CD4-positive, alpha-beta T cell treated with Interleukin-15 for 1 hour (primary cell): ENCODE data around the gene BRCA1.
"Not testable (repeated sequence)": the region's sequence is repeated elsewhere in the genome, so short reads cannot be mapped to it uniquely, and the experiment has no call there.

ENCODE experiments used
- DNase-seq: peaks from one replicate; pipeline ENCODE4 v3.0.0-alpha.2; 2020

The BRCA1 gene

GRCh38 chr17:43125133-43125966, at the start of gene BRCA1:
Gene BRCA1, minus strand, starts transcription at chr17:43125364. Its CDS starts 1,268 bp downstream, at chr17:43124096.
- DNase-seq: peak; percentile 97

DNA sequence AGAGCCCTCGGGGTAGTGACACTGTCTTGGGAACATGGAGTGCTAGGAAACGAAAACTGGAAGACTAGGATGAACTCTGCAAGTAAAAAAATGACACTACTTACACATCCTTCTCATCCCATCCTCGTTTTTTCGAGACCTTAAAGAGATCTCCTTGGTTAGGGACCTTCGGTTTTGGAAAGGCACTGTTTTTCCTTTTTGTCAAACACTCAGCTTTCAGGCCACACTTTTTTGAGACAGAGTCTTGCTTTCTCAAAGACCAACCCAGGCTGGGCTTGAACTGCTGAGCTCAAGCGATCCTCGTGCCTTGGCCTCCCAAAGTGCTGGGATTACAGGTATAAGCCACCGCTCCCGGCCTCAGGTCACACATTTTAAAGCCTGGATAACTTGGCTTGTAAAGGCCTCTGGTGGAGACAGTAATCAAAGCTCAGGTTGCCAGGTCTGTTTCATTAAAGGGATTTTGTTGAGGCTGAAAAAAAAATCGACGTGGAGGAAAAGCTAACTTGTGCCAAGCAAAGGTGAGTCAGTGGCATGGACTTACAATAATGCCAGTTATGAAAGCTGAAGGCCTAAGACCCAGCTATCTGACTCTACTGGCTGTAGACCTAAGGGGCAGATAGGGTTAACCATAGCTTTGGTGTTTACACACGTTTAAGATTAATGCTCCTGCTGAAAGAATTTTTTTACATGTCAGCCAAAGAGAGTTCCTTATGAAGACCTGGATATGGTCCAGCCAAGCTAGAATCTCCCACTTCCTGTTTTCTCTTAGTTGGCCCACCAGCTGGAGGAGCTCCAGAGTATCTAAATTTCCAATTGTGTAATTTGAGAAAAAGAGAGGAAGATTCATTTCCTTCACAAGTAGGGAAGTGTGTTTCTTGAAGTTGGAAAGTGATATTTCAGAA, 46.7 kb upstream of the BRCA1 start:
- peak; percentile 22 for DNase-seq

DNA sequence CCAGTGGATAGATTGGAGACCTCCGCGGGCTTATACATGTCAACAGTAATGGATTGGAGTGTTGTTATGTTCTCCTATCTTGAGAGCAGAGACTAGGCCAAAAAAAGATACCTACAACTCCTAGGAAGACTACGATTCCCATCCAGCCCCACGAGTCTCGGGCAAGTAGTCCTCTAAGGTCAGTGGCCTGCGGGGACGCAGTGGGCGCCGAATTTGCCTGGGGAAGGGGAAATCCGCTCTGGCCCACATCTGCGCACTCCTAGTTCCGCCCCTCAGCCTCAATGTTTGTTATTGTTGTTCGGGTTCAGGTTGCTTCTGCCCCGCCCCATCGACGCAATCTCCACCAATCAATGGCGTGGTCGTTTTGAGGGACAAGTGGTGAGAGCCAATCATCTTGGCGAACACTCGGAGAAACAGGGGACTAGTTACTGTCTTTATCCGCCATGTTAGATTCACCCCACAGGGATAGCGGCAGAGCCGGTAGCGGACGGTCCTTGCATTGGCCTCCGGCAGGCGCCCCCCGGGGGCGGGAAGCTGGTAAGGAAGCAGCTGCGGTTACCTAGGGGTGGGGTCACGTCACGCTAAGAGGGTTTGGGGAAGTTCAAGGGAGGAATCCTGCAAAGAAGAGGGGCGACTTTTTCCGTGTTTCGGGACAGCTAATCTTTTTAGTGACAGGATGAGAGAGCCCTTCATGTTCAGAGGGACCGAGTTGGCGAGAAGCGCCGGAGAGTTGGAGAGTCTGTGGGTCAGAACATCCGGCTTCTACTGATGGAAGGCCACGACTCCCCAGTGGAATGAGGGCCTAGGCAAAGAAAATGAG, 45.8 kb upstream of the BRCA1 start, which contains the start of gene NBR1:
TSS of gene NBR1 (plus strand) at position 449 of the 820 bp plus-strand sequence. CDS start 4,586 bp downstream, outside the sequence.
- DNase-seq: peak; percentile 98

DNA sequence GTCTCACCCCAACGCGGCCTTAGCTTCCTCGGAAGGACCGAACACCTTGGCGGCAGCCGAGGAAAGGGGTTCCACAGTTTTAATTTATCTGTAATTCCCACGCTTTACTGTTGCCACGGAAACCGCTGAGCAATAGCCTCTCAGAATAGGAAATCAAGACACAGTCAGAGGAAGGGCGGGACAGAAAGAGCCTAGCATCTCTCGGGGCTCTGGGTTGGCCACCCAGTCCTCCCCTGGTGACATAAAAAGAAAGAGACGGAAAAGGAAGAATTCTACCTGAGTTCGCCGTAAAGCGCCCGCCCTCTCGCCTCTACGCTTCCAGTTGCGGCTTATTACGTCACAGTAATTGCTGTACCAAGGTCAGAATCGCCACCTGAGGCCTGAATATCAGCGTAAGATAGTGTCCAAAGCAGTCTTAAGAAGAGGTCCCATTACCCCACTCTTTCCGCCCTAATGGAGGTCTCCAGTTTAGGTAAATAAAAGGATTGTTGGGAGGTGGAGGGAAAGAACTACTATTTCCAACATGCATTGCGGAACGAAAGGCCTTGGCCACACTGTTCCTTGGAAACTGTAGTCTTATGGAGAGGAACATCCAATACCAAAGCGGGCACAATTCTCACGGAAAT, 45.1 kb upstream of the BRCA1 start:
- peak; percentile 95 for DNase-seq

- DNase-seq: no peak
Measured at GRCh38 chr17:43169561-43170139, 44.5 kb upstream of the BRCA1 start.

DNA sequence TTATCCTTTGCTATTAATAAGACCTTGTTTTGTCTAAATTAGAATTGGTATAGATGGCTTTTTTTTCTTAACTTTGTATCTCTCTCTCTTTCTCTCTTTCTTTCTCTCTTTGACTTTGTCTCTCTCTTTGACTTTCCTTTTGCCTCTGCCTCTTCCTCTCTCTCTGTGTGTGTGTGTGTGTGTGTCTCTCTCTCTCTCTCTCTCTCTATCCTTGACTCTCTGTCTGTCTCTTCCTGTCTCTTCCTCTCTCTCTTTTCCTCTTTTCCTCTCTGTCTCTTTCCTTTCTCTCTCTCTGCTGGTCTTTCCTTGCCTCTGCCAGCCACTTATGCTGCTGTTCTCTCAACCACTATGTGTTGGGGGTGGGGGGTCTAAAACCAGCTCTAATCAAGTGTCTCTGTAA, 40.8 kb upstream of the BRCA1 start:
- not testable (repeated sequence) for DNase-seq

- not testable (repeated sequence) for DNase-seq
Measured at GRCh38 chr17:43159957-43160356, 34.8 kb upstream of the BRCA1 start.

DNA sequence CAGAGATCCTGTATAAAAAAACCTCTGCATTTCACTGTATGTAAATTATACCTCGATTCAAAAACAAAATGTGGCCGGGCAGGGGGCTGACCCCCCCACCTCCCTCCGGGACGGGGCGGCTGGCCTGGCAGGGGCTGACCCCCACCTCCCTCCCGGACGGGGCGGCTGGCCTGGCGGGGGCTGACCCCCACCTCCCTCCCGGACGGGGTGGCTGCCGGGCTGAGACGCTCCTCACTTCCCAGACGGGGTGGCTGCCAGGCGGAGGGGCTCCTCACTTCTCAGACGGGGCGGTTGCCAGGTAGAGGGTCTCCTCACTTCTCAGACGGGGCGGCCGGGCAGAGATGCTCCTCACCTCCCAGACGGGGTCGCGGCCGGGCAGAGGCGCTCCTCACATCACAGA, 34.1 kb upstream of the BRCA1 start:
- not testable (repeated sequence) for DNase-seq

DNA sequence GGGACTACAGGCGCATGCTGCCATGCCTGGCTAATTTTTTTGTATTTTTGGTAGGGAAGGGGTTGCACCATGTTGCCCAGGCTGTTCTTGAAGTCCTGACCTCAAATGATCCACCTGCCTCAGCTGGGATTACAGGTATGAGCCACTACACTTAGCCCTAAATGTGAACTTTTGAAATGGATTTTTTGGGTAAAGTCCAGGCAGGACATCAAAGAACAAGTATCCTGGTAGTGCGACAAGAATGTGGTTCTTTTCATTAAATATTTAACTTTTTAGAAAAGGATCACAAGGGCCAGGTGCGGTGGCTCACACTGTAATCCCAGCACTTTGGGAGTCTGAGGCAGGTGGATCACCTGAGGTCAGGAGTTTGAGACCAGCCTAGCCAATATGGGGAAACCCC, 30.5 kb upstream of the BRCA1 start:
- DNase-seq: no peak

- DNase-seq: not testable (repeated sequence)
Measured at GRCh38 chr17:43153197-43153835, 28.2 kb upstream of the BRCA1 start.

DNA sequence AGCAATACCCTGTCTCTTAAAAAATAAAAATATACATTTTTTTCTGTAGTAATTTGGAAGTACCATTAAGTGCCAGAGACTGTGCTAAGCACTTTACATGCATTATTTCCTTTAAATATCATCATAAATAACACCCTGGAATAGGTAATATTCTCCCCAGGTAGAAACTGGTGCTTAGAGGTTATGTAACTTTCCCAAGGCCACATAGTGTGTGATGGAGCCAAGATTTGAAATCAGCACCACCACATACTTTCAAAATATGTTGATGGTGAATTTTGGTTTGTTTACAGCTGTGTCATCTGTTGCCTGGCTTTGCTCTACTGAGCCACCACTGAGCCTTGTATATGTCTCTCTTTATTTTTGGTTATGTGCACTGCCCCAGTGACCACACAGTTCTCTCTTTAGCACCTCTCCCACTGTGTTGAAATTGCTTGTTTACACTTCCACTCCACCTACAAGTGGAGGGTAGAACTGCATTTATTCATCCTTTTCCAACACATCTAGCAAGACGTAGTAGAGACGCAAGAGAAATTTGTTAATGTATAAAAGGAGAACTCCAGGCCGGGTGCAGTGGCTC, 26.8 kb upstream of the BRCA1 start:
- DNase-seq: no peak

DNA sequence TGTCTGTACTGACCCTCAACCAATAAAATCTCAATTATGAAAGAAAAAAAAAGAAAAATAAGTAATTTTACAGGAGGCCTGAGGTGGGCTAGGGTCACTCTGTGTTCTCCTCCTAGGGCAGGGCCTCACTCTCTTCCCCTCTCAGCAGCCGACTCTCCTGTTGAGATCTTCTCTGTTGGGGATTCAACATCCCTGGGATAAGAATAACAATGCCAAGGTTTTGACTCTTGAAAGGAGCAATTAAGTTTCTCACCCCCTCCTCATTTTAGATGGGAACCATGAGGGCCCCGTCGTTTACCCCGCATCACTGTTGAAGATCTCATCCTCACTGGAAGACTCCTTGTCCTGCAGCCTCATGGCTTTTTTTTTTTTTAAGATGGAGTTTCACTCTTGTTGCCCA, 21.5 kb upstream of the BRCA1 start:
- no peak for DNase-seq

DNA sequence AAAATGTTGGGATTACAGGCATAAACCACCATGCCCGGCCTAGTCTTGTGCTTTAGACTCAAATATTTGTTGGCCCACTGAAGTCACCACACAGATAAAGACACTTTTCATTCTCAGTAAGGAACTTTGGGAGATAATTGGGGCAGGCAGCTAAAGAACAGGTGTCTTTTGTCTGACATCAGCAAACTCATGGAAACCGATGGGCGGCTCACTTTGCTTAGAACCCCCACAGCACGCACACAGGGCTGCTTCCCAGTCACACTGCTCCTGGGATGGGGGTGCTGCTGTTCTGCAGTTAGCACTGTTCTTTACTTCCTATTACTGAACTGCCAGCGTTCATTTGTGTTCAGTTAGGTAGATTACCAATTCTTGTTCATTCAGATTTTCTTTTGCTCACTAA, 18.0 kb upstream of the BRCA1 start:
- DNase-seq: no peak

DNA sequence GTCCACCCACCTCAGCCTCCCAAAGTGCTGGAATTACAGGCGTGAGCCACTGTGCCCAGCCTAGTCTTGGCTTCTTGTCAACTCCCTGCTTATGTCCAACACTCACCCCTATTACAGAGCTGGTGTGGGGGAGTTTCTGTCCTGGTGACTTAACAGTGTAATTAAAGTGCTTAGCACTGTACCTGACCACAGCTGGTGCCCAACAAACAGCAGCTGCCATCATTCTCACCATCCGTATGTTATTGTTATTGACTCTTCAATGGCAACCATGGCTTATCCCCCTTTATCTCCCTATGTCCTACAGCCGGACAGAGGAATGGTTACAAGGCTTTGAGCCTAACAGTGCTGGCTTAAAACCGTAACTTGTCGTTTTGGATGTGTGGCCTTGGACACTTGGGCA, 17.0 kb upstream of the BRCA1 start:
- no peak for DNase-seq

DNA sequence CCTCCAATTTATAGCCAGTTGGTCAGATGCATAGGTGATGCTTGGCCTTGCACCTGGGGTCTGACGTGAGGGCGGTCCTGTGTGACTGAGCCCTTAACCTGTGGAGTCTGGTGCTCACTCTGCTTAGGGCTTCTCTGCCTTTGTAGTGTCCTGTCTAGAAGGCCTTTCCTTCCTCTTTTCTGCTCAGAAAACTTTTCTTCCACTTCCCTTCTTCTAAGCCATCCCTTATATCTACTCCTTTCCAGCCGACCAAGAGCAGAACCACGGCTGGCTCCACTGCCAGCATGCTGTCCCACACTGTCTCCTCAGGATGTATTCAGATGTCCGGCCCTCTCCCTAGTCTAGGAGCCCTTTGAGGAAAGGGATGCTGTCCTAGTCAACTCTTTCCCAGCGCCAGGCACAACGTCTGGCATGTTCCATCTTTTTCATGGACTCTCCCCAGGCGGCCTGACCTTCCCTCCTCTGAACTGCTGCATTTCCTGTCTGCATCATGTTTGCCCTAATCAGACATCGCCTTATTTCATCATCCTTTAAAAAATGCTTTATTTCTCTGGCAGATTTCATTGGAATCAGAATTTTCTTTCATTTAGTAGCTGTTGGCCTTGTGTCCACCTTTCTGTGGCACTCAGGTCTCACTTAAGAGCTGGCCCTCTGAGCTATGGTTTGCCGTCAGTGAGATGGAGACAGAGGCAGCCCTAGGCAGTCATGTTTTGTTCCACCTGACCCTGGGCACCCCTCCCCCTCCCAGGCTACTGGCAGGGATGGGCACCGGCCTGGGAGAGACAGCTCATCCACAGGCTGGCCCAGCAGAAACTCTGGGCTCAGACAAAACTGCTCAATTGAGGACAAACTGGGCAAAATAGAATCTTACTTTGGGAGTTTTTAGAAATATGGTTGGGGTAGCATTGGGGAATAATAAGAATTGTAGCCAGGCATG, 15.5 kb upstream of the BRCA1 start:
- DNase-seq: no peak

- not testable (repeated sequence) for DNase-seq
Measured at GRCh38 chr17:43138531-43138930, 13.4 kb upstream of the BRCA1 start.

DNA sequence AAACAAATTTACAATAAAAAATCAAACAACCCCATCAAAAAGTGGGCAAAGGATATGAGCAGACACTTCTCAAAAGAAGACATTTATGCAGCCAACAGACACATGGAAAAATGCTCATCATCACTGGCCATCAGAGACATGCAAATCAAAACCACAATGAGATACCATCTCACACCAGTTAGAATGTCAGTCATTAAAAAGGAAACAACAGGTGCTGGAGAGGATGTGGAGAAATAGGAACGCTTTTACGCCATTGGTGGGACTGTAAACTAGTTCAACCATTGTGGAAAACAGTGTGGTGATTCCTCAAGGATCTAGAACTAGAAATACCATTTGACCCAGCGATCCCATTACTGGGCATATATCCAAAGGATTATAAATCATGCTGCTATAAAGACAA, 11.4 kb upstream of the BRCA1 start:
- DNase-seq: not testable (repeated sequence)

DNA sequence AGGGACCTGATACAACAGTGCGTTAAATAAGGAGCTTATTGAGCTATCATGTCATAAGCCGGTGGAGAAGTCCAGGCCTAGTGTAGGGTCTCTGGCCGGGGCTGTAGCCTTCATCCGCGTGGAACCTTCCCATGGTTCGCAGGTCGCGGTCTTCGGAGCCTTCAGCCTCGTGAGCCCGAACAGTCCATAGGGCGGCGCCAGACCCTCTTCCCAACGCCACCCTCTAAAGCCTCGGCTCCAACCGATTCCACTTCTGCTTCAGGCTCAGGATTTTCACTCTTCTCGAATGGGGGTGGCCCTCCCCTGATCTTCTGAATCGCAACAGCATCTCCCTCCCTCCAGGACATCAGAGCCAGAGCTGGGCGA, 10.3 kb upstream of the BRCA1 start:
- no peak for DNase-seq

- no peak for DNase-seq
Measured at GRCh38 chr17:43134774-43135453, 9.8 kb upstream of the BRCA1 start.
